Endothelial cell (in vitro differentiated cells): ENCODE data around the gene TRNP1. TPM values are rescaled to one million over a fixed set of nuclear protein-coding genes. Genes with fewer than 3 reads are reported as not detected.
A peak's percentile ranks its signal among the peaks of the same experiment; 100 is the strongest.

ENCODE experiments used
- DNase-seq: peaks from one replicate; pipeline ENCODE4 v3.0.0; 2021; ENCODE audit warnings: low spot score
- H3K27ac Mint-ChIP-seq: one replicate; pipeline ENCODE4 v1.8.0; 2021; ENCODE audit warnings: mixed read lengths, inconsistent platforms; ENCODE audit not compliant: unreplicated experiment
- H3K27me3 Mint-ChIP-seq: one replicate; pipeline ENCODE4 v1.8.0; 2021; ENCODE audit warnings: mild to moderate bottlenecking, moderate library complexity, mixed read lengths, inconsistent platforms; ENCODE audit not compliant: unreplicated experiment
- H3K36me3 Mint-ChIP-seq: one replicate; pipeline ENCODE4 v1.8.0; 2021; ENCODE audit warnings: mild to moderate bottlenecking, low read depth, mixed read lengths, inconsistent platforms; ENCODE audit not compliant: unreplicated experiment
- H3K4me1 Mint-ChIP-seq: one replicate; pipeline ENCODE4 v1.8.0; 2021; ENCODE audit warnings: mild to moderate bottlenecking, mixed read lengths, inconsistent platforms; ENCODE audit not compliant: unreplicated experiment
- H3K4me3 Mint-ChIP-seq: one replicate; pipeline ENCODE4 v1.8.0; 2021; ENCODE audit warnings: mild to moderate bottlenecking, mixed read lengths, inconsistent platforms; ENCODE audit not compliant: unreplicated experiment
- H3K9me3 Mint-ChIP-seq: one replicate; pipeline ENCODE4 v1.8.0; 2021; ENCODE audit warnings: mixed read lengths, inconsistent platforms; ENCODE audit not compliant: unreplicated experiment
- total RNA-seq: library from RNA; stranded (reverse); fragmentation: NEBNext Ultra II Directional; extraction: Animal tissue kit (Norgen Biotek cat#: 25700); gene quantifications from one replicate; pipeline ENCODE4 v1.2.1, GENCODE V29; 2021; ENCODE audit not compliant: unreplicated experiment
- TF ChIP-seq, protein P1 (sequence below): fragments of 200-600 bp; sonication (generic); IDR thresholded peaks from one replicate; pipeline ENCODE4 v1.5.0; 2021; ENCODE audit warnings: antibody characterized with exemption; ENCODE audit not compliant: unreplicated experiment

The TRNP1 gene
- total RNA-seq, 1 donor from 2014 or later, result 4.2 TPM

DNA sequence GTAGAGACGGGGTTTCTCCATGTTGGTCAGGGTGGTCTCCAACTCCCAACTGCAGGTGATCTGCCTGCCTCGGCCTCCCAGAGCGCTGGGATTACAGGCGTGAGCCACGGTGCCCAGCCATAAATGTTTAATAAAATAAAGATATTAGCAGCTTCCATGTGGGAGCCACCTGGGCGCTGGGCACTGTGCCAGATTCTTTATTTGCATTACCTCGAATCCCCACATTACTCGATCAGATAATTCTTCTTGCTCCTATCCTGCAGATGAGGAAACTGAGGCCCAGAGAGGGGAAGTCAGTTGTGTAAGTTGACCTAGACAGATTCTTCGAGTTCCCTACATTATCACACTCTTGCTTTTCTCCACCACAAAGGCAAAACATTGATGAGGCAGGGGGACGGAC lies 44.0 kb downstream of the TRNP1 start:
- no peak overlapping the region for H3K4me3 Mint-ChIP-seq
- no peak overlapping the region for H3K27ac Mint-ChIP-seq
- peaks cover 7% of the 10 kb centered on the region for H3K27me3 Mint-ChIP-seq
- peaks cover 45% of the 10 kb centered on the region for H3K4me1 Mint-ChIP-seq
- peaks cover 3% of the 10 kb centered on the region for H3K36me3 Mint-ChIP-seq
- TF ChIP-seq, protein P1, sequence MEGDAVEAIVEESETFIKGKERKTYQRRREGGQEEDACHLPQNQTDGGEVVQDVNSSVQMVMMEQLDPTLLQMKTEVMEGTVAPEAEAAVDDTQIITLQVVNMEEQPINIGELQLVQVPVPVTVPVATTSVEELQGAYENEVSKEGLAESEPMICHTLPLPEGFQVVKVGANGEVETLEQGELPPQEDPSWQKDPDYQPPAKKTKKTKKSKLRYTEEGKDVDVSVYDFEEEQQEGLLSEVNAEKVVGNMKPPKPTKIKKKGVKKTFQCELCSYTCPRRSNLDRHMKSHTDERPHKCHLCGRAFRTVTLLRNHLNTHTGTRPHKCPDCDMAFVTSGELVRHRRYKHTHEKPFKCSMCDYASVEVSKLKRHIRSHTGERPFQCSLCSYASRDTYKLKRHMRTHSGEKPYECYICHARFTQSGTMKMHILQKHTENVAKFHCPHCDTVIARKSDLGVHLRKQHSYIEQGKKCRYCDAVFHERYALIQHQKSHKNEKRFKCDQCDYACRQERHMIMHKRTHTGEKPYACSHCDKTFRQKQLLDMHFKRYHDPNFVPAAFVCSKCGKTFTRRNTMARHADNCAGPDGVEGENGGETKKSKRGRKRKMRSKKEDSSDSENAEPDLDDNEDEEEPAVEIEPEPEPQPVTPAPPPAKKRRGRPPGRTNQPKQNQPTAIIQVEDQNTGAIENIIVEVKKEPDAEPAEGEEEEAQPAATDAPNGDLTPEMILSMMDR, result no peak
- DNase-seq, result no peak
- H3K9me3 Mint-ChIP-seq, result no peaks in the 10 kb centered on the region

DNA sequence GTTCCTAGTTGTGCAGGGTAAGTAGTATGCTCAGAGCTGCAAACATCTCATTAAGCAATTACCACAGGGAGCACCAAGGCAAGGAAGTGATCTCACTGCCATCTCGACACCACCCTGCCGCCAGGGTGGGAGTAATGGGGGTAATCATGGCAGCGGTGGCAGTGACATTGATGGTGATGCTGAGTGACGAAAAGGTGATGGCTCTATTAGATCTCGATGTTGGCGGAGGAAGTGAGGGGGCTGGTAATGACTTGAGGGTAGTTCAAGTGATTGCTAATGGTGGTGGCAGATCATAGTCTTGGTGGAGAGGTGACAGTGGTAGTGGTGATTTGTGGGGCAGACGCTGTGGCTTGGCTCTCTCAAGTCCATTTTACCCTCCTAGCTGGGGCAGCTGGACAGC lies 44.5 kb downstream of the TRNP1 start:
- H3K9me3 Mint-ChIP-seq, result no peaks in the 10 kb centered on the region

DNA sequence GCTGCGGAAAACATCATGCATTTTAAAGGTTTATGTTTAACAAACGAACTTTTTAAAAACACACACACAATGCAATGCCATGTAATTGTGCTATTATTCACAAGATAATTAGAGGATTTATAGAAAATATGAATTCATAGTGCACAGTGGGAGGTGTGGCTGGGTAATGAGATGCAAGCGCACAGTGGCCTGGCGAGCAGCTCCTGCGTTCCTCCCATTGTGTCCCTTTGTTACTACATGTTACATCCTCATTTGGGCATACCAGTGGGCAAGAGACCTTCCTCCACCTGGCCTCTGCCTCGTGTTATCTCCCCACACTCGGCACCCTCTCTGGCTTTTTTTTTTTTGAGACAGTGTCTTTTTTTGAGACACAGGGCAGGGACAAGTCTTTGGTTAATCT lies 49.2 kb downstream of the TRNP1 start:
- DNase-seq, result no peak
- Mint-ChIP-seq H3K27me3 (peaks cover 9% of the 10 kb centered on the region), H3K36me3 (no peaks in the 10 kb centered on the region), H3K27ac (peak overlapping the region; percentile 48), H3K4me3 (no peak overlapping the region), H3K4me1 (peaks cover 40% of the 10 kb centered on the region), H3K9me3 (no peaks in the 10 kb centered on the region)
- TF ChIP-seq, protein P1, result no peak

More for the DNA sequence above, 44.5 kb downstream of the TRNP1 start:
- Mint-ChIP-seq H3K4me1 (peaks cover 50% of the 10 kb centered on the region), H3K36me3 (peaks cover 3% of the 10 kb centered on the region), H3K27ac (peak overlapping the region; percentile 12), H3K4me3 (no peak overlapping the region), H3K27me3 (peaks cover 7% of the 10 kb centered on the region)
- DNase-seq, result no peak
- TF ChIP-seq, protein P1, result no peak

GRCh38 chr1:27044613-27045151 lies 51.2 kb downstream of the TRNP1 start:
- Mint-ChIP-seq H3K27ac (peak overlapping the region; percentile 20), H3K4me1 (peaks cover 30% of the 10 kb centered on the region)

DNA sequence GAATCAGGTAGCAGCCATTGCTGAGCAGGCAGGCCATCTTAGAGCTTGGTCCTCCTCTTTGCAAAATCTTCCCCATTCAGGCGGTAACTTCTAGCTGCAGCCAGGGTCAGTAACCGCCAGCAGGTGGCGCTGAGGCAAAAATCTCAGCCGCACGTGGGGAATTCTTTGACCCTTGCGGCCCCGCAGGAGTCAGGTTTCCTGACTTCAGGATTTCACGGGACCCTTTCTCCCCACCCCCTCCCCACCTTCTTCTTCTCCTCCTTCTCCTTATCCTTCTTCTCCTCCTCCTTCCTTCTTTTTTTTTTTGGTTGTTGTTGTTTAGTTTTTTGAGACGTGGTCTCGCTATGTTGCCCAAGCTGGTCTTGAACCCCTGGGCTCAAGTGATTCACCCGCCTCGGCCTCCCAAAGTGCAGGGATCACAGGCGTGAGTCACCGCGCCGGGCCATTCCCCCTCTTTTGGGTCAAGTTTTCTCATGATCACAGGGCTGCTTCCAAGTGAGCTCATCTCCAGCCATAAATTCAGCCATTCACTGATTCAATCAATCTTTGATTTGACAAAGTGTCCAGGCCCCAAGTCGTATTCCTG lies 52.6 kb downstream of the TRNP1 start:
- Mint-ChIP-seq H3K27me3 (peaks cover 2% of the 10 kb centered on the region), H3K4me3 (no peak overlapping the region), H3K27ac (peak overlapping the region; percentile 27), H3K36me3 (no peaks in the 10 kb centered on the region), H3K4me1 (peaks cover 24% of the 10 kb centered on the region), H3K9me3 (no peaks in the 10 kb centered on the region)
- DNase-seq, result peak; percentile 77
- TF ChIP-seq, protein P1, result peak; percentile 95

More at GRCh38 chr1:27044613-27045151, 51.2 kb downstream of the TRNP1 start:
- Mint-ChIP-seq H3K4me3 (peak overlapping the region; percentile 47), H3K36me3 (no peaks in the 10 kb centered on the region), H3K27me3 (peaks cover 8% of the 10 kb centered on the region), H3K9me3 (no peaks in the 10 kb centered on the region)
- TF ChIP-seq, protein P1, result peak; percentile 98
- DNase-seq, result peak; percentile 98
